Hepatocyte (in vitro differentiated cells): ENCODE measurements around the gene AANAT. TPM values are rescaled to one million over a fixed set of nuclear protein-coding genes. Genes with fewer than 3 reads are reported as not detected.

Source experiments
- DNase-seq: peaks from one replicate; pipeline ENCODE4 v3.0.0-alpha.2; 2016; ENCODE audit warnings: low spot score
- H2AFZ ChIP-seq: fragments of 200-600 bp; sonication (generic); 2 replicates; pipeline ENCODE4 v1.6.0; 2016; ENCODE audit warnings: antibody characterized with exemption, mild to moderate bottlenecking
- H3K27ac ChIP-seq: fragments of 200-600 bp; sonication (generic); 2 replicates; pipeline ENCODE4 v1.5.1; 2016; ENCODE audit warnings: mild to moderate bottlenecking
- H3K27me3 ChIP-seq: fragments of 200-600 bp; sonication (generic); 2 replicates; pipeline ENCODE4 v1.6.1; 2016
- H3K36me3 ChIP-seq: fragments of 200-600 bp; sonication (generic); replicated peaks from 2 replicates; pipeline ENCODE4 v1.5.1; 2016; ENCODE audit warnings: low read depth; ENCODE audit not compliant: insufficient read depth
- H3K4me1 ChIP-seq: fragments of 200-600 bp; sonication (generic); 2 replicates; pipeline ENCODE4 v1.5.1; 2016; ENCODE audit warnings: mild to moderate bottlenecking, moderate library complexity; ENCODE audit not compliant: insufficient read depth
- H3K4me2 ChIP-seq: fragments of 200-600 bp; sonication (generic); 2 replicates; pipeline ENCODE4 v1.6.0; 2016
- H3K4me3 ChIP-seq: fragments of 200-600 bp; sonication (generic); 2 replicates; pipeline ENCODE4 v1.5.1; 2016; ENCODE audit warnings: mild to moderate bottlenecking
- H3K79me2 ChIP-seq: fragments of 200-600 bp; sonication (generic); 2 replicates; pipeline ENCODE4 v1.6.0; 2017; ENCODE audit warnings: mild to moderate bottlenecking
- H3K9me2 ChIP-seq: fragments of 200-600 bp; sonication (generic); replicated peaks from 2 replicates; pipeline ENCODE4 v1.6.0; 2017; ENCODE audit warnings: mild to moderate bottlenecking; ENCODE audit not compliant: insufficient read depth
- H3K9me3 ChIP-seq: fragments of 200-600 bp; sonication (generic); 2 replicates; pipeline ENCODE4 v1.5.1; 2016; ENCODE audit warnings: low read depth, mild to moderate bottlenecking
- H4K20me1 ChIP-seq: fragments of 200-600 bp; sonication (generic); 2 replicates; pipeline ENCODE4 v1.6.0; 2016; ENCODE audit warnings: mild to moderate bottlenecking; ENCODE audit not compliant: insufficient read depth, poor library complexity, severe bottlenecking
- CTCF ChIP-seq: fragments of 200-600 bp; sonication (generic); IDR thresholded peaks from 2 replicates; pipeline ENCODE4 v1.5.1; 2016; ENCODE audit warnings: antibody characterized with exemption, mild to moderate bottlenecking; ENCODE audit not compliant: poor library complexity
- EZH2 ChIP-seq: fragments of 200-600 bp; sonication (generic); IDR thresholded peaks from 2 replicates; pipeline ENCODE4 v1.6.1; 2016; ENCODE audit warnings: antibody characterized with exemption, mild to moderate bottlenecking, borderline replicate concordance
- EZH2phosphoT487 ChIP-seq: fragments of 200-600 bp; sonication (generic); IDR thresholded peaks from one replicate; pipeline ENCODE4 v1.6.1; 2018; ENCODE audit warnings: antibody characterized with exemption, mild to moderate bottlenecking, low read depth, moderate library complexity; ENCODE audit not compliant: unreplicated experiment, severe bottlenecking
- WGBS: methylation state at CpG from one replicate; pipeline ENCODE4 v1.1.6; 2016; ENCODE audit warnings: low lambda C conversion rate; ENCODE audit errors: missing lambda C conversion rate; 5-methylcytosine and 5-hydroxymethylcytosine counted together
- polyA plus RNA-seq: library from polyadenylated mRNA; unstranded; fragments of >200 nt; fragmentation: Nextera tagmentation; extraction: Ambion mirVana; gene quantifications from 2 replicates; pipeline ENCODE4 v1.2.1, GENCODE V29; 2016
- total RNA-seq: library from RNA; depleted of rRNA; stranded (reverse); fragments of >200 nt; gene quantifications from 2 replicates; pipeline ENCODE4 v1.2.3, GENCODE V29; 2014

Gene AANAT
- total and polyA plus RNA-seq, 2 experiments from 2014 or later: not detected

- H3K9me3 ChIP-seq: no peaks in the 10 kb centered on the region
- no peak for DNase-seq
- H3K4me3 ChIP-seq: peak overlapping the region; percentile 100
- H3K27me3 ChIP-seq: no peaks in the 10 kb centered on the region
- TF ChIP-seq CTCF: no peak
- no peak for TF ChIP-seq EZH2phosphoT487
- TF ChIP-seq EZH2: no peak
- no peaks in the 10 kb centered on the region for H3K36me3 ChIP-seq
- no peaks in the 10 kb centered on the region for H3K9me2 ChIP-seq
- peaks cover 32% of the 10 kb centered on the region for H4K20me1 ChIP-seq
- peak overlapping the region; percentile 92 for H3K4me2 ChIP-seq
- H3K27ac ChIP-seq: no peak overlapping the region
- WGBS: 2% methylated on average over 23 of the region's 29 CpGs
- H3K79me2 ChIP-seq: peaks cover 56% of the 10 kb centered on the region
- H2AFZ ChIP-seq: peak overlapping the region; percentile 99
- peaks cover 11% of the 10 kb centered on the region for H3K4me1 ChIP-seq
These were observed 15.2 kb upstream of the AANAT start for GRCh38 chr17:76452127-76452659.

DNA sequence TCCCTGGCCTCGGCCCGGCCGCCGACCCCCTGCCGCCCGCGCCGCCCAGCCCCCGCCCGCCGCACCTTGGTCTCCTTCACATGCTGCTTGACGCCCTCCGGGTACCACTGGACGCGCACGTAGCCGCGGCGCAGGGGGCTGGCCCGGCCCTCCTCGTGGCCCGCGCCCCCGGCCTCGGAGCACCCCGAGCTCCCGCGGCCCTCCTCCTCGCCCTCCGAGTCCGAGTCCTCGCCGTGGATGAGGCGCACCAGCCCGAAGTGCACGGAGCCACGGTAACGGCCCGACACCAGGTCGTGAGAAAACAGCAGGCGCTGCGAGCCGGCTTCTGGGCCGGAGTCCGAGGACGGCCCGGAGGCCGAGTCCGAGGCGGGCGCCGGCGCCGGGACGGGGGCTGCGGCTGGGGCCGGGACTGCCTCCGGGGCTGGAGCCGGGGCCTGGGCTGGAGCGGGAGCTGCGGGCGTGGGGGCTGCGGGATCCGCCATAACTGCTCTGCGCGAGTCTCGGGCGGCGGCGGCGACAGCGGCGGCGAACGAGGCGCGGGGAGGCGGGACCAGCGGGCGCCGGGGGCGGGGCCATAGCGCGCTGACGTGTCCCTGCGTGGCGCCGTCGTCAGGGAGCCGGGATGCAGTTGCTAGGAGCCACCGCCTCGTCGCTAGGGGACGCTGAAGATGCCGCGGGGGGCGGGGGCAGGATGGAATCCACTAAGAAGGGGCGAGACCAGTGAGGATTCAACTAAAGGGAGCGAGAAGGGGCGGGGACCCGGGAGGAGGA is 14.6 kb upstream of the AANAT start, which contains the start of gene UBE2O:
TSS of gene UBE2O (minus strand) at position 493 of the 771 bp plus-strand sequence. CDS start at position 482, 11 bp downstream.
- Histone ChIP-seq H3K36me3 (no peaks in the 10 kb centered on the region), H4K20me1 (peaks cover 27% of the 10 kb centered on the region), H3K27me3 (no peaks in the 10 kb centered on the region), H3K4me2 (peak within 1 kb of the TSS; percentile 92), H3K4me1 (peaks cover 11% of the 10 kb centered on the region), H3K79me2 (peaks cover 49% of the 10 kb centered on the region), H3K4me3 (peak within 1 kb of the TSS; percentile 100), H3K27ac (peak within 1 kb of the TSS; percentile 62), H3K9me3 (no peaks in the 10 kb centered on the region), H2AFZ (peak within 1 kb of the TSS; percentile 99), H3K9me2 (no peaks in the 10 kb centered on the region)
- under 1% methylated on average over 56 of the region's 101 CpGs for WGBS
- peak; percentile 94 for DNase-seq
- no peak for TF ChIP-seq EZH2phosphoT487
- TF ChIP-seq EZH2: no peak
- peak; percentile 45 for TF ChIP-seq CTCF

DNA sequence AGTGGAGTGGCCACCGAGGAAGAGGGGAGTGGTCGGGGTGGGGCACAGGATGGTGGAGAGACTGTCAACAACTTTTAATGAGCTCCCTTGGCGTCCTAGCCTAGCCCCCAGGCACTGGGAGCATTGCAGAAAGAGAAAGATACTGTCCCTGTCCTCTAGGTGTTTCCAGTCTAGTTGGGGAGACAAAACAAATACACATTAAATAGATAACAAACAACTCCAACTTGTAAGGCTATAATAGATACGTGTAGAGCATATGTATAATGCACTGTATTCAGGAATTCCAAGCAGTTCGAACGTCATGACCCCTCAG is 14.0 kb upstream of the AANAT start:
- H3K9me3 ChIP-seq: no peaks in the 10 kb centered on the region
- H3K36me3 ChIP-seq: no peaks in the 10 kb centered on the region
- no peaks in the 10 kb centered on the region for H3K27me3 ChIP-seq
- peaks cover 44% of the 10 kb centered on the region for H3K79me2 ChIP-seq
- H4K20me1 ChIP-seq: peaks cover 24% of the 10 kb centered on the region
- no peaks in the 10 kb centered on the region for H3K9me2 ChIP-seq
- DNase-seq: no peak
- H3K27ac ChIP-seq: no peak overlapping the region
- WGBS: 38% methylated on average over 6 of the region's 6 CpGs
- H2AFZ ChIP-seq: no peak overlapping the region
- H3K4me2 ChIP-seq: no peak overlapping the region
- peaks cover 11% of the 10 kb centered on the region for H3K4me1 ChIP-seq
- no peak for TF ChIP-seq CTCF
- no peak for TF ChIP-seq EZH2
- no peak for TF ChIP-seq EZH2phosphoT487
- no peak overlapping the region for H3K4me3 ChIP-seq
